Glutamatergic neuron (in vitro differentiated cells): ENCODE measurements around the gene ZAP70. TPM values are rescaled to one million over a fixed set of nuclear protein-coding genes. Genes with fewer than 3 reads are reported as not detected.

Source experiments
- DNase-seq: peaks from one replicate; pipeline ENCODE4 v3.0.0; 2022
- H3K27ac Mint-ChIP-seq: one replicate; pipeline ENCODE4 v1.8.0; 2020; ENCODE audit warnings: mild to moderate bottlenecking, mixed read lengths, inconsistent platforms; ENCODE audit not compliant: unreplicated experiment
- H3K27me3 Mint-ChIP-seq: one replicate; pipeline ENCODE4 v1.8.0; 2020; ENCODE audit warnings: mild to moderate bottlenecking, moderate library complexity, mixed read lengths, inconsistent platforms; ENCODE audit not compliant: unreplicated experiment
- H3K36me3 Mint-ChIP-seq: one replicate; pipeline ENCODE4 v1.8.0; 2020; ENCODE audit warnings: mild to moderate bottlenecking, mixed read lengths, inconsistent platforms; ENCODE audit not compliant: unreplicated experiment
- H3K4me1 Mint-ChIP-seq: one replicate; pipeline ENCODE4 v1.8.0; 2020; ENCODE audit warnings: mild to moderate bottlenecking, low read depth, mixed read lengths, inconsistent platforms; ENCODE audit not compliant: unreplicated experiment
- H3K4me3 Mint-ChIP-seq: one replicate; pipeline ENCODE4 v1.8.0; 2020; ENCODE audit warnings: mild to moderate bottlenecking, mixed read lengths, inconsistent platforms; ENCODE audit not compliant: unreplicated experiment
- H3K9me3 Mint-ChIP-seq: one replicate; pipeline ENCODE4 v1.8.0; 2020; ENCODE audit warnings: mild to moderate bottlenecking, moderate library complexity, mixed read lengths, inconsistent platforms; ENCODE audit not compliant: unreplicated experiment
- CTCF ChIP-seq: fragments of 200-600 bp; sonication (generic); IDR thresholded peaks from one replicate; pipeline ENCODE4 v1.5.0; 2021; ENCODE audit not compliant: partially characterized antibody, unreplicated experiment
- total RNA-seq: library from RNA; stranded (reverse); fragmentation: NEBNext Ultra II Directional; extraction: Animal tissue kit (Norgen Biotek cat#: 25700); gene quantifications from one replicate; pipeline ENCODE4 v1.2.1, GENCODE V29; 2021; ENCODE audit not compliant: unreplicated experiment

Gene ZAP70
- total RNA-seq, 1 donor from 2014 or later, result 1.3 TPM

- H3K27me3 Mint-ChIP-seq, result peaks cover 4% of the 10 kb centered on the region
- peaks cover 4% of the 10 kb centered on the region for H3K9me3 Mint-ChIP-seq
- H3K4me1 Mint-ChIP-seq, result no peaks in the 10 kb centered on the region
- no peak for TF ChIP-seq CTCF
- DNase-seq, result no peak
- H3K36me3 Mint-ChIP-seq, result peaks cover 8% of the 10 kb centered on the region
- H3K4me3 Mint-ChIP-seq, result no peak overlapping the region
- no peak overlapping the region for H3K27ac Mint-ChIP-seq
These were observed 47.8 kb downstream of the ZAP70 start for GRCh38 chr2:97761192-97761591.

DNA sequence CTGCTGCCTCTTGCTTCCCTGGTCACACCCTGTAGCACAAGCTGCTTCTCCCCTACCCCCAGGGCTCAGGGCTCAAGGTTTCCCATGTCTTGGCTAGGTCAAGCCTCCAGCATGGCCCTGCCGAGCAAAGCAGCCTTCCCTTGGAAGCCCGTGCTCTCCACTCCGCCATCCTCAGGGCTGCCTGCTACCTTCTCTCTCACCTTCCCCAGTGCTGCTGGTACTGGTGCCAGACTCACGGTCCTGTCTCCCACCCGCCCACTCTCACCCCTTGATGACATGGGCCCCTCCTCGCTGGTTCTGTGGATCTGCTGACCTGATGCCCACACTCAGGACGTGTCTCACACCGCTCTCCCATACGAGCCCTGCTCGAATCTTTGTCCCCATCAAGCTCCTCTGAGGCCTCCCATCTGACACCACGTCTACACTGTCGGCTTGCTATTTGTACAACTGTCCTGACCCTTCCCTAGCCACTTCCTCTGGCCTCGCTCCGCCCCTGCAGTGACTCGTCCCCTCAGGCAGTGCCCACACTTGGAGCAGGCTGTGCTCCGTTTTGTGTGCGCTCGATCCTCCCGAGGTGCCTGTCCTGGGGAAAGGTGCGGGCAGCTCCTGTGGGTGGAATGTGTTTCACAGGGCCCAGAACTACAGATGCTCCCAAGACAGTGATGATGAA, 49.9 kb downstream of the ZAP70 start:
- no peak for TF ChIP-seq CTCF
- peaks cover 8% of the 10 kb centered on the region for H3K36me3 Mint-ChIP-seq
- DNase-seq, result no peak
- H3K27me3 Mint-ChIP-seq, result peaks cover 2% of the 10 kb centered on the region
- peaks cover 7% of the 10 kb centered on the region for H3K4me1 Mint-ChIP-seq
- peak overlapping the region; percentile 7 for H3K4me3 Mint-ChIP-seq
- H3K9me3 Mint-ChIP-seq, result peaks cover 4% of the 10 kb centered on the region
- H3K27ac Mint-ChIP-seq, result no peak overlapping the region

DNA sequence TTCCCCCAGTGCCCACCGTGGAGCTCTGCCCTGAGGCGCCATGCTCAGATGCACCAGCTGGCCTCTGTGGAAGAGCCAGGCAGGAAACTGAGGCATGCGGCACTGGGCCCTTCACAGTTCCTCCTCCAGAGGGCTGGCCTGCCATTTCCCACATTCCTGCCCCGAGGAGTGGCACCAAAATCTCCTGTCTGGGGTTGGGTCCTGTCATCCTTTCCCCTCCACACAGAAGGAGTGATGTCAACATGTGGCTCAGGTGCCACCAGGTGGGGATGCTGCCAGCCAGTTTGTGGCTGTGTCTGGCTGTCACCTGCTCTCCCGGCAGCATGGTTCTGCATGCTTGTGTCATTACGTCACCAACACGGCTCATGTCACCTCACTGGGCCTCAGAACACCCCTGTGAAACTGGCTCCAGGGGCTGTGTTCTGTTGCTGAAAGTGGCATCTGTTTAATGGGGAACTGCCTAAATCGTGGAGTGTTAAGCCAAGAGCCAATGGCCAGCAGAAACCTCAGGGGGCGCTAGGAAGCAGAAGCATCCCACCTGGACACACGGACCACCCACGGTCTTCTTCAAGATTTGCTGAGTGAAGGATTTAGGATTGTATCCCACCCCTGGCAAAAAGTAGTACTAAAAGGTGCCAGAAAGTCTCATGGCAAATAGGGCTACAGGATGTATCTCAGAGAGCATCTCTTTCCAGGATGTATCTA, 51.3 kb downstream of the ZAP70 start:
- Mint-ChIP-seq H3K4me3 (no peak overlapping the region), H3K9me3 (peaks cover 4% of the 10 kb centered on the region), H3K36me3 (peaks cover 8% of the 10 kb centered on the region), H3K27me3 (peaks cover 2% of the 10 kb centered on the region), H3K27ac (no peak overlapping the region), H3K4me1 (peaks cover 7% of the 10 kb centered on the region)
- TF ChIP-seq CTCF, result no peak
- DNase-seq, result no peak

DNA sequence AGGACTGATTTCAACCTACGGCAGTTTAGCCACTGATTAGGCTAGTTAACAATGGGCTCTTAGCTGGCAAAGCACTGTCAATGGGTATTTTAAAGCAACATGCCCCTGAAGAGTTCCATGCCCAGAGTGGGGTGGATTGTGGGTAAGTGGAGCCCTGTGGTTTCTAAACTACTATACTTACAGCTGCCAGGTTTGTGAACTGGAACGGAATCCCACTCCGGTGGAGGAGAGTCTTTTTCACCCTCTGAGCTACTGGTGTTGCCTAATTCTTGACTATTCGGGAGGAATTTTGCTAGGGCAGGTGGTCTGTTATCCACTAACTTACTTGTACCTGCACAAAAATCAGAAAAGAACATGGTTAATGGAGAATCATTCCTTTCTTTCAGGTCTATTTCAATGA, 52.6 kb downstream of the ZAP70 start:
- Mint-ChIP-seq H3K27ac (no peak overlapping the region), H3K9me3 (peaks cover 4% of the 10 kb centered on the region), H3K4me1 (peaks cover 7% of the 10 kb centered on the region), H3K4me3 (no peak overlapping the region), H3K27me3 (peaks cover 2% of the 10 kb centered on the region), H3K36me3 (peaks cover 8% of the 10 kb centered on the region)
- no peak for TF ChIP-seq CTCF
- DNase-seq, result no peak

- H3K9me3 Mint-ChIP-seq, result peaks cover 4% of the 10 kb centered on the region
- H3K36me3 Mint-ChIP-seq, result peaks cover 8% of the 10 kb centered on the region
- peaks cover 2% of the 10 kb centered on the region for H3K27me3 Mint-ChIP-seq
- no peak for DNase-seq
- no peak for TF ChIP-seq CTCF
- no peak overlapping the region for H3K4me3 Mint-ChIP-seq
- no peak overlapping the region for H3K27ac Mint-ChIP-seq
- peaks cover 7% of the 10 kb centered on the region for H3K4me1 Mint-ChIP-seq
These were observed 53.2 kb downstream of the ZAP70 start for GRCh38 chr2:97766567-97766966.
